ENCODE results near the gene OPA3. TPM values are rescaled to one million over a fixed set of nuclear protein-coding genes. Genes with fewer than 3 reads are reported as not detected.
A peak's percentile ranks its signal among the peaks of the same experiment; 100 is the strongest.

OPA3 gene
- polyA plus RNA-seq, 1 donor (not counting 4 experiments of a cell fraction or from before 2014, with no cell fraction given), result 11.9 TPM

GRCh38 chr19:45531349-45531748 is 53.3 kb downstream of the OPA3 start:
- Histone ChIP-seq H3K9me3 (ENCODE audit: control insufficient read depth, low read depth, low read length) (peaks cover 1% of the 10 kb centered on the region), H3K9ac (ENCODE audit: control insufficient read depth, extremely low read depth, insufficient read depth, low read length) (no peak overlapping the region), H3K79me2 (ENCODE audit: control insufficient read depth, insufficient read depth, low read length) (no peaks in the 10 kb centered on the region), H4K20me1 (ENCODE audit: control insufficient read depth, extremely low read depth, insufficient read depth, low read length) (no peaks in the 10 kb centered on the region), H3K27me3 (ENCODE audit: control insufficient read depth, extremely low read depth, insufficient read depth, low read length) (no peaks in the 10 kb centered on the region), H3K4me2 (ENCODE audit: control insufficient read depth, extremely low read depth, insufficient read depth, low read depth, low read length) (no peak overlapping the region), H3K9me1 (ENCODE audit: control insufficient read depth, extremely low read depth, insufficient read depth, low read length) (no peaks in the 10 kb centered on the region), H3K4me1 (ENCODE audit: control insufficient read depth, extremely low read depth, insufficient read depth, low read length) (peaks cover 24% of the 10 kb centered on the region), H3K36me3 (ENCODE audit: control insufficient read depth in 2 of 2, extremely low read depth in 1 of 2, insufficient read depth in 2 of 2, low read length in 2 of 2) (peaks cover 4 to 6% of the 10 kb centered on the region in 2 experiments), H2AFZ (ENCODE audit: control insufficient read depth, low read length) (no peak overlapping the region), H3K4me3 (ENCODE audit: control insufficient read depth in 2 of 3, extremely low read depth in 1 of 3, insufficient read depth in 2 of 3, low read depth in 1 of 3, low read length in 3 of 3) (no peak overlapping the region), H3K27ac (ENCODE audit: control insufficient read depth, insufficient read depth, low read length) (no peak overlapping the region)
- dilution Hi-C loops (cut with MboI; ENCODE audit: extremely low pct_ligation_motif_present, low sequenced_read_pairs), result no loop called here
- TF ChIP-seq EZH2 (IDR thresholded peaks at IDR 0.05; ENCODE audit: low read length), result no peak
- TF ChIP-seq, protein P1, sequence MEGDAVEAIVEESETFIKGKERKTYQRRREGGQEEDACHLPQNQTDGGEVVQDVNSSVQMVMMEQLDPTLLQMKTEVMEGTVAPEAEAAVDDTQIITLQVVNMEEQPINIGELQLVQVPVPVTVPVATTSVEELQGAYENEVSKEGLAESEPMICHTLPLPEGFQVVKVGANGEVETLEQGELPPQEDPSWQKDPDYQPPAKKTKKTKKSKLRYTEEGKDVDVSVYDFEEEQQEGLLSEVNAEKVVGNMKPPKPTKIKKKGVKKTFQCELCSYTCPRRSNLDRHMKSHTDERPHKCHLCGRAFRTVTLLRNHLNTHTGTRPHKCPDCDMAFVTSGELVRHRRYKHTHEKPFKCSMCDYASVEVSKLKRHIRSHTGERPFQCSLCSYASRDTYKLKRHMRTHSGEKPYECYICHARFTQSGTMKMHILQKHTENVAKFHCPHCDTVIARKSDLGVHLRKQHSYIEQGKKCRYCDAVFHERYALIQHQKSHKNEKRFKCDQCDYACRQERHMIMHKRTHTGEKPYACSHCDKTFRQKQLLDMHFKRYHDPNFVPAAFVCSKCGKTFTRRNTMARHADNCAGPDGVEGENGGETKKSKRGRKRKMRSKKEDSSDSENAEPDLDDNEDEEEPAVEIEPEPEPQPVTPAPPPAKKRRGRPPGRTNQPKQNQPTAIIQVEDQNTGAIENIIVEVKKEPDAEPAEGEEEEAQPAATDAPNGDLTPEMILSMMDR (optimal IDR thresholded peaks at IDR 0.05 in 1 of 3, IDR thresholded peaks at IDR 0.05 in 1 of 3, conservative IDR thresholded peaks at IDR 0.05 in 1 of 3; ENCODE audit: extremely low read depth in 1 of 3, insufficient read depth in 2 of 3, low read length in 3 of 3), result no peak
- no peak for FAIRE-seq
- no peak for DNase-seq (ENCODE audit: low read depth, low spot score)

DNA sequence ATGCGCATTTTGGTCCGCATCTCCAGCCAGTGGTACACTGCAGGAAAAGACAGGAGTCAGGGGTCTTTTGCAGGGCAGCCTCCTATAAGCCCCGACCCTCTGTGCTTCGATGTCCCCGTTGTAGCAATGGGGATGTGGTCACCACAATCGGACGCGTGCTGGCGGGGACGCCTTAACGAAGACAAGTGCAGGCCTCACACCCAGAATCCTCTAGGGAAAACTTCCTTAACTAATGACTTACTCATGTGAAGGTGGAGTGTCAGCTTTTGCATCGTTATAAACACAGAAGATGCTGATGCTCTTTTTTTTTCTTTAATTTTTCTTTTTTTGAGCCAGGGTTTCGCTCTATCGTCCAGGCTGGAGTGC is 55.2 kb downstream of the OPA3 start:
- no peak overlapping the region for H3K27ac ChIP-seq (ENCODE audit: control insufficient read depth, insufficient read depth, low read length)
- DNase-seq (ENCODE audit: low read depth, low spot score) (no peak), FAIRE-seq (no peak)
- H3K27me3 ChIP-seq (ENCODE audit: control insufficient read depth, extremely low read depth, insufficient read depth, low read length), result no peaks in the 10 kb centered on the region
- peaks cover 24% of the 10 kb centered on the region for H3K4me1 ChIP-seq (ENCODE audit: control insufficient read depth, extremely low read depth, insufficient read depth, low read length)
- no peak overlapping the region for H3K9ac ChIP-seq (ENCODE audit: control insufficient read depth, extremely low read depth, insufficient read depth, low read length)
- peak overlapping the region in 1 of 3 experiments; percentile 67 for H3K4me3 ChIP-seq (ENCODE audit: control insufficient read depth in 2 of 3, extremely low read depth in 1 of 3, insufficient read depth in 2 of 3, low read depth in 1 of 3, low read length in 3 of 3)
- TF ChIP-seq, protein P1 (optimal IDR thresholded peaks at IDR 0.05 in 1 of 3, IDR thresholded peaks at IDR 0.05 in 1 of 3, conservative IDR thresholded peaks at IDR 0.05 in 1 of 3; ENCODE audit: extremely low read depth in 1 of 3, insufficient read depth in 2 of 3, low read length in 3 of 3), result no peak
- no peak for TF ChIP-seq EZH2 (IDR thresholded peaks at IDR 0.05; ENCODE audit: low read length)
- H3K36me3 ChIP-seq (ENCODE audit: control insufficient read depth in 2 of 2, extremely low read depth in 1 of 2, insufficient read depth in 2 of 2, low read length in 2 of 2), result peaks cover 18 to 21% of the 10 kb centered on the region in 2 experiments
- H3K79me2 ChIP-seq (ENCODE audit: control insufficient read depth, insufficient read depth, low read length), result no peaks in the 10 kb centered on the region
- H3K9me3 ChIP-seq (ENCODE audit: control insufficient read depth, low read depth, low read length), result peaks cover 1% of the 10 kb centered on the region
- peak overlapping the region; percentile 87 for H3K4me2 ChIP-seq (ENCODE audit: control insufficient read depth, extremely low read depth, insufficient read depth, low read depth, low read length)
- H3K9me1 ChIP-seq (ENCODE audit: control insufficient read depth, extremely low read depth, insufficient read depth, low read length), result no peaks in the 10 kb centered on the region
- no peaks in the 10 kb centered on the region for H4K20me1 ChIP-seq (ENCODE audit: control insufficient read depth, extremely low read depth, insufficient read depth, low read length)
- H2AFZ ChIP-seq (ENCODE audit: control insufficient read depth, low read length), result no peak overlapping the region
- dilution Hi-C loops (cut with MboI; ENCODE audit: extremely low pct_ligation_motif_present, low sequenced_read_pairs), result no loop called here

Data from keratinocyte (primary cell).